HG03060 (cell line): ENCODE data around the gene LRRC7.
"Not testable (repeated sequence)": the region's sequence is repeated elsewhere in the genome, so short reads cannot be mapped to it uniquely, and the experiment has no call there.

Experiments used
- ATAC-seq: cut with Tn5 transposase; IDR thresholded peaks from one replicate; pipeline ENCODE4 v1.9.1; 2021; ENCODE audit warnings: low read depth, moderate number of reproducible peaks; ENCODE audit not compliant: unreplicated experiment

LRRC7 gene

DNA sequence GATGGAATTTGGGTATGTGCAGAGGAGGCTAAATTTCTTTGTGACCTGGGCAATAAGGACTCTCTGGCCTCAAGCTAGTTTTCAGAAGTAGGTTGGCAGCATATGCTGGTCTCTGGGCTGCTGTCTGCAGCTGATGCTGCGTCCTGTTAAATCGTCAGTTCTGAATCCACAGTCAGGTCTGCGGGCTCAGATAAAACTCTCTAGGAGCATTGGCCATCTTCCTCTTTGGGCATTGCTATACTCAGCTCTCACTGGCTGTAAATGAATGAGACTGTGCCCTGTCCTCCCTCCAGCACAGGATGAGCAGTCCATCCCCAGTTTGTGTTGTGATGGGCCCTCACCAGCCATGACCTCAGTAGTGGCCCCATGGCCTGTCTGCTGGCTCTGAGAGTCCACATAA, 365.0 kb downstream of the LRRC7 start:
- no peak for ATAC-seq

DNA sequence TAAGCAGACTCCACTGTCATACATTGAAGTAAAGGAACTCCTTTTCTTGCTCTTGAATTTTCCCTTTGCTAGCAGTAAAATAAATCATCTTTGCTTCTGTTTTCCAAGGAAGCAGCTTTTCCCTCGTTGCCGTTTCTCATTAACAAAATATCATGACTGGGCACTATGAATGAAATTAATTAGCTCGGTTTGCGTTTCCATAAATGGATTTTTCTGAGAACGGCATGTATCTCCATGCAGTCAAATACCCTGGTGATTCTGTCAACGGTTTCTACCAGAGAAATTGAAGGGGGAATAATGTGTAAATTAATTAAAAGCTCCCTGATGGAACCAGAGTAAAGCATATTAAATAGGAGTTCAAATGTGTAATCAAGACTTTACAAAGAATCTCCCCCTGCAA, 372.5 kb downstream of the LRRC7 start:
- ATAC-seq = no peak

DNA sequence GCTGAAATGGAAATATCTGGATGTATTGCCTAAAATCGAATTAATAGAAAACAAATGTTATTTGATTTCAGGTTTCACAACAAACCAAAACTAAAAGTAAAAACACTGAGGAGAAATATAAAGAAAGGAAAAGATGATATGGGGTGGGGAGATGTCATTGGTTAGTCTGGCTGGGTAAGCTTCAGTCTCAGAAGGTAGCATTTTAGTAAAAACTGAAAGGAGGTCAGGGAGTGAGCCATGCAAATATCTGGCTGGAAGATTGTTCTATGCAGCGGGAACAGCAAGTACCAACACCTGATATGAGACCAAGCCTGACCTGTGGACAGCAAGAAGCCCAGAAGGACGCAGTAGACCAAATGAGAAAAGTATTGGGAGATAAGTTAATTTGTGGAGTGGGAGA, 373.1 kb downstream of the LRRC7 start:
- no peak for ATAC-seq

DNA sequence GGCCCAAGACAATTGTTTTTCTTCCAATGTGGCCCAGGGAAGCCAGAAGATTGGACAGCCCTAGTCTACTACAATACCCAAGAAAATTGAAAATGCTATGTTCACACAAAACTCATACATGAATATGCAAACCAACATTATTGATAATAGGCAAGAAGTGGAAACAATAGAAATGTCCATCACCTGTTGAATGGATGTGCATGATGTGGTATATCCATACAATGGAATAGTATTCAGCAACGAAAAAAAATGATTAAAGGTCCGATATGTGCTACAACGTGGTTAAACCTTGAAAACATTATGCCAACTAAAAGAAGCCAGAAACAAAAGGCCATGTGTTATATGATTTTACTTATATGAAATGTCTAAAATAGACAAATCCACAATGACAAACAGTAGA, 375.3 kb downstream of the LRRC7 start:
- ATAC-seq = no peak

GRCh38 chr1:69946935-69947334, 379.2 kb downstream of the LRRC7 start:
- no peak for ATAC-seq

DNA sequence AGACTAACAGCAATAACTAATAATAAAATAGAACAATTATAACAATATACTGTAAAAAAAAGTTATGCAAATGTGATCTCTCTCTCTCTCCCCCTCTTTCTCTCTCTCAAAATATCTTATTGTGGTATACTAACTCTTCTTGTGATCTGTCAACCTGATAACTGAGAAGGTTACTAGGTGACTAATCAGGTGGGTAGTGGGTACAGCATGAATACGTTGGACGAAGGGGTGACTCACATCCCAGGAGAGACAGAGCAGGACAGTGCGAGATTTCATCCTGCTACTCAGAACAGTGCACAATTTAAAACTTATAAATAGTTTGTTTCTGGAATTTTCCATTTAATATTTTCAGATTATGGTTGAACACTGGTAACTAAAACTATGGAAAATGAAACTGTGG, 380.1 kb downstream of the LRRC7 start:
- no peak for ATAC-seq

DNA sequence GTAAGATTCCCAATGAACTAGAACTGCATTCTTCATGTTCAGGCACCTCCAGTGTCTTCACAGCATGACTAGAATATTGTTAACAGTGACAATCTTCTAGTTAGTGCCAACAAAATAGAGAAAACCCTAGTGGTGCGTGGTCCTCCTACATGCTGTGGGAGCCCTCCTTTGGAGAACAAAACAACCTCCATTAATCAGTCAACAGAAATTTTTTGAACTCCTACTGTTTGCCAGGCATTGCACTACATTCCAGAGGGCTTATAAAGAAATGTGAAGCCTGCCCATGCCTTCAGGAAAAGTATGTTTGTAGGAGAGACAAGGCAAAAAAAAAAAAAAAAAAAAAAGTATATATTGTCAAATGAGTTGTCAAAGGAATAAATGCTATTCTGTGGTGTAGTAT, 385.0 kb downstream of the LRRC7 start:
- no peak for ATAC-seq

DNA sequence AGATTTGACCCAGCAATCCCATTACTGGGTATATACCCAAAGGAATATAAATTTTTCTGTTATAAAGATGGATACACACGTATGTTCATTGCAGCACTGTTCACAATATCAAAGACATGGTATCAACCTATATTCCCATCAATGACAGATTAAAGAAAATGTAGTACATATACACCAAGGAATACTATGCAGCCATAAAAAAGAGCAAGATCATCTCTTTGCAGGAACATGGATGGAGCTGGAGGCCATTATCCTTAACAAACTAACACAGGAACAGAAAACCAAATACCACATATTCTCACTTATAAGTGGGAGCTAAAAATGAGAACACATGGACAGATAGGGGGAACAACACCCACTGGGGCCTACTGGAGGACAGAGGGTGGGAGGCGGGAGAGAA, 394.7 kb downstream of the LRRC7 start:
- not testable (repeated sequence) for ATAC-seq

- peak; percentile 87 for ATAC-seq
Observed at GRCh38 chr1:69967245-69967766, 399.6 kb downstream of the LRRC7 start.

DNA sequence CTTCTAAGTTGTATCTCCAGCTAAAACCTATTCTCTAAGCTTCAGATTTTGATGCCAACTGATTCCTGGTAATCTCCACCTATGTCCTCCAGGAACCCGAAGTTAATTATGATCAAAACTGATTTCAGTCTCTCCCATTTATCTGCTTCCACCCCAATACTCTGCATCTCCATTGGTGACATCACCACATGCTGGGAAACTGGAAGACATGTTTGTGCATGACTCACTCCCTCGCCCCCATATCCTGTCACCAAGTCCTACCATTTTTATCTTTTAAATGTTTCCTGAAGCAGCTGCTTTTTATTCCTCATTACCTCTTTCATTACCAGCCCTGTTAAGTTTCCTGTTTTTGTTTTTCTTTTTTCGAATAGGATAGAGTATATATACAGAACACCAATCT, 409.2 kb downstream of the LRRC7 start:
- ATAC-seq = no peak

GRCh38 chr1:69982992-69983391, 415.3 kb downstream of the LRRC7 start:
- ATAC-seq = no peak

GRCh38 chr1:69985376-69985775, 417.7 kb downstream of the LRRC7 start:
- no peak for ATAC-seq

GRCh38 chr1:69985901-69986439, 418.2 kb downstream of the LRRC7 start:
- ATAC-seq = no peak

GRCh38 chr1:69987881-69988280, 420.2 kb downstream of the LRRC7 start:
- no peak for ATAC-seq

DNA sequence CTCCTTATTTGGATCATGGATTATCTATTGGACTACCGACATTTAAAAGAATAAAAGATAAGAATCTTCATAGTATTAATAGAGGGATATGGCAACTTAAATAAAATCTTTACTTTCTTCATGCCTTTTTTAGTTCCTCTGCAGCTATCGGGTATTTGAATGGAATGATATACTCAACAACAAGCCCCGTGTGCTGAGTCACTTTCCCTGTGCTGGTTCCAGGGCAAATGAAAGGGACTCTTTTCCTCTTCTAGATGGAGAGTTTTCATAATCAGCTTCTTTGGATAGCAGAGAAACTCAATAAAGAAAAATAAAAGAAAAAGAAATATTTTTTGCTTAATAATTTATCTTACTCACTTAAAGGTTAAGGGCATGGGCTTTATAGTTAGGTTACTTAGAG, 423.9 kb downstream of the LRRC7 start:
- ATAC-seq = no peak

GRCh38 chr1:69992594-69992993, 424.9 kb downstream of the LRRC7 start:
- no peak for ATAC-seq

DNA sequence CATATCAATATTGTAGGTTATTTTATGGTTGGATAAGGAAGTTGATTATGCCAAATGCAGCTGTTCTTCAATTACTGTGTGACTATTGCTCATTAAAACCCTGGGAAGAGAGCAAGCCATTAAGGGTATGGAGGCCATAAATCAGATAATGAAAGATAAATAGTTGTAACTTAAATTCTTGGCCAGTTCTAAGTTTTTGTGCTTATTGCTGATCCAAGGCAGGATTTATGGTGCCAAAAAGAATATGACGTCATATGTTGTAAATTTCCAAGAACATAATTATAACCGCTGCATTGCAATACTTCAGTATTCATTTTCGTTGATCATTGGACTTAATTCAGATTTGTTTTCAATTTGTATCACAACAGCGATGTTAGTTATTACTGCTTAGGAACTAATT, 426.1 kb downstream of the LRRC7 start:
- ATAC-seq = no peak

DNA sequence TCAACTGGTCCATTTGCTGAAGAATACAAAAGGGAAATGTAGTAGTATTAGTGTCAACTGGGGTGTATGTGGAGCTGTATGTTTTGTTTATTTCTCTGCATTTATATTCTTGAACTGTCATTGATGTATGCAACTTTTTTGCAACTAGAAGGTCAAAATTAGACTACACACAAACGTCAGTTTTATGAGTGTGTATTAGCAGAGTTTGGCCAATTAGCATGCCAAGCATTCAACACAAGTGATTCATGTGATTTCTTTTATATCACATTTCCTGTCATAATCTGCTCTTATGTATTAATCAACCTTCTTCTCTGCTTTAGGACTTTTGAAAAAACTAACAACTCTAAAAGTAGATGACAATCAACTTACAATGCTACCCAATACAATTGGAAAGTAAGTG, 426.5 kb downstream of the LRRC7 start:
- no peak for ATAC-seq

- no peak for ATAC-seq
Observed at GRCh38 chr1:69998847-69999246, 431.1 kb downstream of the LRRC7 start.

- ATAC-seq = no peak
Observed at GRCh38 chr1:70003211-70003908, 435.6 kb downstream of the LRRC7 start.

DNA sequence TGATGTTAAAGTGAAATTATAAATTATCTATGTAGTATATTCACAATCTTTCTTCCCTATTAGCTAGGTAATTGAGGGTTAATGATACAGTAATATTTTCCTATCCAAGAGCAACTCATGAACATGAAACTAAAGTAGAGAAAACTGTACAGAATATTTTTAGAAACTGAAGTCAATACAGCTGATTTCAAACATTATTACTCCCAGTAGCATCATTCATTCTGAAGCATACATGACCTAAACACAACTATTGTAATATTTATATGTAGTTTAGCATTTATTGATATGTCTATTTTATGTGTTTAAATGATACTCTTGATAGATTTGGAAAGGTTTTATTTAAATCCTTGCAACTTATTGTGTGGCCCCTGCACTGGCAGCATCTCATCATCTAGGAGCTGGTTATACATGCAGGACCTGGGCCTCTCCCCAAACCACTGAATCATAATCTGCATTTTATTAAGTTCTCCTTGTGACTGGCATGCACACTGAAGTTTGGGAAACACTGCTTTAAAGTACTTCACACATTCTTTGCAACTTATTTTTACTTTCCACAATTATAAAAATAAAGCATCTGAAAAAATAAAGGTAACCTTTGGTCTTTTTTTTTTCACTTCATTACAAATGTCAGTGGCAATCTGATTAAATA, 437.8 kb downstream of the LRRC7 start:
- ATAC-seq = no peak

DNA sequence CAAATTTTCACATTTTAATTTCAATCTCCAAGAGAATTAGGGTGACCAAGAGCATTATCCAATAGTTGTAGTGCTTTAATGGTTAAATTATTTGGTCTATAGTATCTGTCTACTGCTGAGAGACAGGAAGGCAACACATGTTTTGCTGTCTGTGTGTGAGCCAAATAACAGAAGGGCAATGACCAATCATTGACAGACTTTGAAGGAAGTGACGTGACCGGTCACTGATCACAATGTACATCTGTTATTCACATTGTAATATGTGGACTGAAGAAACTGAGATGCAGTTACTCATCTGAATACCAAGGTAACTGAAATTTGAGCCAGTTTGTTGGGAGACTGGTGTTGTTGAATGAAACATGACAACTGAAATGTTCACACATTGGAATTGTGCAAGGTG, 440.9 kb downstream of the LRRC7 start:
- no peak for ATAC-seq
